SU-DHL-6 (cell line): ENCODE data around the gene VIPR2.

Experiments
- EZH2phosphoT487 ChIP-seq: fragments of 200-600 bp; sonication (generic), shearing (Covaris generic); conservative IDR thresholded peaks from 2 replicates; pipeline ENCODE4 v1.6.1; 2018; ENCODE audit warnings: mild to moderate bottlenecking, antibody characterized with exemption, low read length, moderate library complexity, mixed read lengths
- TF ChIP-seq, protein P1 (sequence below): fragments of 200-600 bp; sonication (generic); IDR thresholded peaks from one replicate; pipeline ENCODE4 v1.5.1; 2017; ENCODE audit warnings: antibody characterized with exemption, mild to moderate bottlenecking, low read length, moderate library complexity; ENCODE audit not compliant: insufficient read depth, poor library complexity, severe bottlenecking

DNA sequence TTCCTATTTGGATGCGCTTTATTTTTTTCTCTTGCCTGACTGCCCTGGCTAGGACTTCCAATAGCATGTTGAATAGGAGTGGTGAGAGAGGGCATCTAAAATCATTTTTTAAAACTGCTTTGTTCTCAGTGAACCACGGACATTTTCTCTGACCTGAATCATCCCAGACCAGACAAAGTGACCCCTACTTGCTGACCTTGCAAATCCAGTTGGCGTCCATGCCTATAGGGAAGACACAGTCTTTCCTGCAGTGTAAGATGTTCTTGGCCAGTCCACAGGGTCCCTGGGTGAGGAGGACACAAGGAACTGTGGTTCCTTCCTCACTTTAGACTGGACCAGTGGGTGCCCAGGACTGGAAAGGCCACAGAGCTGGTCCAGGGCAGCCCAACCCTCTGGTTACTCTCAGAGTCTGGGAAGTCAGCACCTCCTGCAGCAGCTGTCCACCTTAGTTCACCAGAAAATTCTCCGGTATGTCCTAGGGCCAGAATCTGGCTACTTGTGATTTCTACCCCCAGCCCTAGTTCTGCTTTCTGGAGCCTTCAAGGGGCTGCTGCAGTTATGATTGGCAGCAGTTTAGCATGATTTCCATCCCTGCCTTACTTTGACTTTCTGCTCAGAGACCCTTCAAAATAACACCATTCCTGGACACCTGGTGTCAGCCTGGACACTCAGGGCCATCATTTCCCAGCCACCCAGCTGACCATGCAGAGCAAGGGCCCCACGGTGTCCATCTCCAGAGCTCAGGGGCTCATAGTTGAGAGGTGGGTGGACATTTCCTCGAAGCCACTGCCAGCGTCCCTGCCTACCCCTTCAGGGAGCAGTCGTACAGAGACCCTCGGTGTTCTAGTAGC lies 19.3 kb downstream of the VIPR2 start:
- TF ChIP-seq, protein P1, sequence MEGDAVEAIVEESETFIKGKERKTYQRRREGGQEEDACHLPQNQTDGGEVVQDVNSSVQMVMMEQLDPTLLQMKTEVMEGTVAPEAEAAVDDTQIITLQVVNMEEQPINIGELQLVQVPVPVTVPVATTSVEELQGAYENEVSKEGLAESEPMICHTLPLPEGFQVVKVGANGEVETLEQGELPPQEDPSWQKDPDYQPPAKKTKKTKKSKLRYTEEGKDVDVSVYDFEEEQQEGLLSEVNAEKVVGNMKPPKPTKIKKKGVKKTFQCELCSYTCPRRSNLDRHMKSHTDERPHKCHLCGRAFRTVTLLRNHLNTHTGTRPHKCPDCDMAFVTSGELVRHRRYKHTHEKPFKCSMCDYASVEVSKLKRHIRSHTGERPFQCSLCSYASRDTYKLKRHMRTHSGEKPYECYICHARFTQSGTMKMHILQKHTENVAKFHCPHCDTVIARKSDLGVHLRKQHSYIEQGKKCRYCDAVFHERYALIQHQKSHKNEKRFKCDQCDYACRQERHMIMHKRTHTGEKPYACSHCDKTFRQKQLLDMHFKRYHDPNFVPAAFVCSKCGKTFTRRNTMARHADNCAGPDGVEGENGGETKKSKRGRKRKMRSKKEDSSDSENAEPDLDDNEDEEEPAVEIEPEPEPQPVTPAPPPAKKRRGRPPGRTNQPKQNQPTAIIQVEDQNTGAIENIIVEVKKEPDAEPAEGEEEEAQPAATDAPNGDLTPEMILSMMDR = no peak
- TF ChIP-seq EZH2phosphoT487 = no peak
